HG03103 (cell line): ENCODE data around the gene CTSS.
"Not testable (repeated sequence)": the region's sequence is repeated elsewhere in the genome, so short reads cannot be mapped to it uniquely, and the experiment has no call there.

Source experiments
- ATAC-seq: cut with Tn5 transposase; IDR thresholded peaks from one replicate; pipeline ENCODE4 v1.9.1; 2021; ENCODE audit warnings: low read depth; ENCODE audit not compliant: unreplicated experiment

Gene CTSS

GRCh38 chr1:150775931-150776505 lies 10.4 kb upstream of the CTSS start:
- not testable (repeated sequence) for ATAC-seq

- no peak for ATAC-seq
Measured at GRCh38 chr1:150775276-150775675, 9.7 kb upstream of the CTSS start.

- no peak for ATAC-seq
Measured at GRCh38 chr1:150772326-150772725, 6.7 kb upstream of the CTSS start.

- ATAC-seq, result not testable (repeated sequence)
Measured at GRCh38 chr1:150767704-150768103, 2.1 kb upstream of the CTSS start.

DNA sequence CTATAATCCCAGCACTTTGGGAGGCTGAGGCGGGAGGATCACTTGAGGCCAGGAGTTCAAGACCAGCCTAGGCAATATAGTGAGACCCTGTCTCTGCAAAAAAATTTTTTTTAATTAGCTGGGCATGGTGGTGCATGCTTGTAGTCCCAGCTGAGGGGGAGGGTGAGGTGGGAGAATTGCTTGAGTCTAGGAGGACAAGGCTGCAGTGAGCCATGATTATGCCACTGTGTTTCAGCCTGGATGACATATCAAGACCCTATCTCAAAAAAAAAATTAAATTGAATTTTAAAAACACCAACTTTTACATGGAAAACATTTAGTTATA lies 361 bp upstream of the CTSS start:
- ATAC-seq, result not testable (repeated sequence)

GRCh38 chr1:150764617-150765101 lies 919 bp downstream of the CTSS start:
- ATAC-seq, result no peak

- ATAC-seq, result no peak
Measured at GRCh38 chr1:150763018-150763417, 2.6 kb downstream of the CTSS start.

- no peak for ATAC-seq
Measured at GRCh38 chr1:150762552-150762951, 3.0 kb downstream of the CTSS start.

DNA sequence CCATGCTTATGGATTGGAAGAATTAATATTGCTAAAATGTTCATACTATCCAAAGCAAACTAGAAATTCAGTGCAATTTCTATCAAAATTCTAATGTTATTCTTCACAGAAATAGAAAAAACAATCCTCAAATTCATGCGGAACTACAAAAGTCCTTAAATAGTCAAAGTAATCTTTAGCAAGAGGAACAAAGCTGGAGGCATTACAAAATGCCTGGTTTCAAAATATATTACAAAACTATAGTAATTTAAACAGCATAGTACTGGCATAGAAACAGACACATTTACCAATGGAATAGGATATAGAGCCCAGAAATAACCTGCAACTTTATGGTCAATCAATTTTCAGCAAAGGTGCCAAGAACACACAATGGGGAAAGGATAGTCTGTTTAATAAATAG lies 3.8 kb downstream of the CTSS start:
- ATAC-seq, result no peak

DNA sequence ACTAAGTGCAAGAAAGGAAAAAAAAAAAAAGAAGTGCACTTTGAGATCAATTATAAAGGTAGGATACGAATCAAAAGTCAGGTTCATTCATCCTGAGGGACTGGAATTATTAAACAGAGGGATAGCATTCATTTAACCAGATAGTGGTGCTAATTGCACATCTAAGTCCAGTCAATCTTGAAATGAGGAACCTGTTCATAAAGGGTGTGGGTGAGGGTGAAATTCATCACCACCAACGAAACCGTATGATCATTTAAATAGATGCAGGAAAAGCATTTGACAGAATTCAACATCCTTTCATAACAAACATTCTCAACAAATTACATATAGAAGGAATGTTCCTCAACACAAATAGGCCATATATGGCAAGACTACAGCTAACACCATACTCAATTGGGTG lies 5.6 kb downstream of the CTSS start:
- ATAC-seq, result no peak

DNA sequence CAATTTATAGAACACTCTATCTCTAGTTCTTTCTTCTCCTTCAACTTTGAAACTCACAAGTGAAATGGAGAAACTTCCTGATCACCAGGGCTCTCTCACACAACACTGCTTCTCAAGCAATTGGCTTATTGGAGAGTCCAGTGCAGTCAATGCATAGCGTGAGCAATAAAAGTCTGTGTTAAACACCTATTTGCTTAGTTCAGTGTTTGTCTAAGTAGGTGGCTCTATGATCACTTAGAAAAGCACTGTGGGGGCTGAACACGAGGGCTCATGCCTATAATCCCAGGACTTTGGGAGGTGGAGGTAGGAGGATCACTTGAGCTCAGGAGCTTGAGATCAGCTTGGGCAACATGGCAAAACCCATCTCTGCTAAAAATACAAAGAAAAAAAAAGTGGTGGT lies 12.2 kb downstream of the CTSS start:
- ATAC-seq, result no peak

GRCh38 chr1:150751443-150751842 lies 14.1 kb downstream of the CTSS start:
- no peak for ATAC-seq

DNA sequence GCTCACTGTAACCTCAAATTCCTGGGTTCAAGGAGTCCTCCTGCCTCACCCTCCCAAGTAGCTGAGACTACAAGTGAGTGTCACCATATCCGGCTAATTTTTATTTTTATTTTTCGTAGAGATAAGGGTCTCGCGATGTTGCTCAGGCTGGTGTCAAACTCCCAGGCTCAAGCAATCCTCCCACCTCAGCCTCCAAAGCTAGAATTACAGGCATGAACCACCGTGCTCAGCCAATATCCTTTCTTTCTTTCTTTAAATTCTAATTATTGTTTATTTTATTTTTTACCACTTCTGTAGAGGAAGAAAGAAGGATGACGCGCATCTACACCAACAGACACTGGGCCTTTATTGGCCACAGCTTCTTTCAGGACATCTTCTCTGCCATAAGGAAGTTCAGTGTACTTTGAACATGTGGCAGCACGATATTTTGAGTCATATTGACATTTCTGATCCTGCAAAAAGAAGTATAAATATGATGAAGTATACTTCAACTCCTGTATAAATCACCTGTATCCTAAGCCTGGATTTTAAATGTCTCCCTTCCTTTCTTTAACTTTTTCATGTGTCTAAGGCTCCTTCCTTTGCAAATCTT lies 15.8 kb downstream of the CTSS start:
- no peak for ATAC-seq

DNA sequence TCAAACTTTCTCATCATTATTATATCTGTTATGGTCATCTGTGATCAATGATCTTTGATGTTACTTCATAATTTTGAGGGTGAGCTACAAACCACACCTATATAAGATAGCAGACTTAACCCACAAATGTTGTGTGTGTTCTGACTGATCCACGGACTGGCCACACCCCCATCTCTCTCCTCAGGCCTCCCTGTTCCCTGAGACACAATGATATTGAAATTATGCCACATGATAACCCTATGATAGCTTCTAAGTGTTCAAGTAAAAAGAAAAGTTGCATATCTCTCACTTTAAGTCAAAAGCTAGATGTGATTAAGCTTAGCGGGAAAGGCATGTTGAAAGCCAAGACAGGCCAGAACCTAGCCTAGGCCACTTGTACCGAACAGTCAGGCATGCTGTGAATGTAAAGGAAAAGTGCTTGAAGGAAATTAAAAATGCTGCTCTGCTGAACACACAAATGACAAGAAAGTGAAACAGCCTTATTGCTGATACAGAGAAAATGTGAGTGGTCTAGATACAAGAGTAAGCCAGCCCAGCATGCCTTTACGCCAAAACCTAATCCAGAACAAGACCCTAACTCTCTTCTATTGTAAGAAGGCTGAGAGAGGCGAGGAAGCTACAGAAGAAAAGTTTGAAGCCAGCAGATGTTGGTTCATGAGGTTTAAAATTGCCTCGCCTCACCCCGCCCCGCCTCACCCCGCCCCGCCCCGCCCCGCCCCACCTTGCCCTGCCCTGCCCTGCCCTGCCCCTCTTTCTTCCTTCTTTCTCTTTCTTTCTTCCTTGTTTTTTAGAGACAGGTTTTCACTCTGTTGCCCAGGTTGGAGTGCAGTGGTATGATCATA lies 16.5 kb downstream of the CTSS start:
- ATAC-seq, result no peak

GRCh38 chr1:150730130-150730721 lies 35.4 kb downstream of the CTSS start:
- no peak for ATAC-seq

- ATAC-seq, result no peak
Measured at GRCh38 chr1:150724336-150724735, 41.2 kb downstream of the CTSS start.

DNA sequence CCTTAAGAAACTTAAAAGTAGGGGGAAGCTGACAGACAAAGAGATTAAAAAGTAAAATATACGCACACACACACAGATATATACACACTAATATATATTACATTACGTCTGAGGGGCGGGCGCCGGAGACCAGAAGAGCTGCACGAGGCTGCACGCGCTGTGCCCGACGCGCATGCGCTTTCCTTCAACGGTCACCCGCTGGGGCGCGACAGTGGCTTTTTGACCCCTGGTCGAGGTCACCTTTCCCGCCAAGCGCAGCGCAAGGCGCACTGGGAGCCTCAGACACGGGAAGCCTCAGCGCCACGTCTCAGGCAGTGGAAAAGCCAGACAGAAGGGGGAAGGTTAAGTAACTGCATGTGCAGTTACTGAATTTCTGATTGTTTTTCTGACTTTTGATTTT lies 44.9 kb downstream of the CTSS start, which contains the start of gene HORMAD1:
HORMAD1 (minus strand) TSS at position 193 of the 400 bp plus-strand sequence. CDS start 1,390 bp downstream, outside the sequence.
- ATAC-seq, result no peak

DNA sequence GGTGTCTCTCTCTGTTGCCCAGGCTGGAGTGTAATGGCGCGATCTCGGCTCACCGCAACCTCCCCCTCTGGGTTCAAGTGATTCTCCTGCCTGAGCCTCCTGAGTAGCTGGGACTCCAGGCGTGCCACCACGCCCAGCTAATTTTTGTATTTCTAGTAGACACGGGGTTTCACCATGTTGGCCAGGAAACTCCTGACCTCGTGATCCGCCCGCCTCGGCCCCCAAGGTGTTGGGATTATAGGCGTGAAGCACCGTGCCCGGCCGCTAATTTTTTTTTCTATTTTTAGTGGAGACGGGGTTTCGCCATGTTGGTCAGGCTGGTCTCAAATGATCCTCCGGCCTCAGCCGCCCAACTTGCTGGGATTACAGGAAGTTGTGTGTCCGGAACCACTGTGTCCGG lies 45.5 kb downstream of the CTSS start:
- ATAC-seq, result no peak

GRCh38 chr1:150718225-150718891 lies 47.2 kb downstream of the CTSS start:
- no peak for ATAC-seq

DNA sequence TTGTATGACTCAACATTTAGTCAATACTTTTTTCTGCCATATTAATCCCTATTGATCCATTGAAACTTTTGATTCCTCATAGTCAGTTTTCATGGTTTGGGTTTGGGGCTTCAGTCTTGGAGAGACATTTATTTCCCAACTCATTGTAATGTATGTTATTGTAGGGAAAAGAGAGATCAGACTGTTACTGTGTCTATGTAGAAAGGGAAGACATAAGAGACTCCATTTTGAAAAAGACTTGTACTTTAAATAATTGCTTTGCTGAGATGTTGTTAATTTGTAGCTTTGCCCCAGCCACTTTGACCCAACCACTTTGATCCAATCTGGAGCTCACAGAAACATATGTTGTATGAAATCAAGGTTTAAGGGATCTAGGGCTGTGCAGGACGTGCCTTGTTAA lies 56.5 kb downstream of the CTSS start:
- ATAC-seq, result not testable (repeated sequence)

GRCh38 chr1:150708595-150708994 lies 57.0 kb downstream of the CTSS start:
- no peak for ATAC-seq
